ENCODE data around the gene ZNF608.

Gene ZNF608

GRCh38 chr5:124730381-124730780 lies 16.1 kb downstream of the ZNF608 start:
- Histone ChIP-seq H3K9ac (ENCODE audit: low read length) (no peak overlapping the region), H3K36me3 (ENCODE audit: control insufficient read depth, insufficient read depth, low read length) (no peaks in the 10 kb centered on the region), H3K4me1 (ENCODE audit: control insufficient read depth, insufficient read depth, low read length) (peaks cover 9% of the 10 kb centered on the region), H3K27ac (ENCODE audit: low read depth, low read length) (no peak overlapping the region), H3K4me3 (ENCODE audit: low read length) (no peak overlapping the region), H3K27me3 (ENCODE audit: control insufficient read depth, insufficient read depth, low read length) (no peaks in the 10 kb centered on the region)

- Histone ChIP-seq H3K27ac (ENCODE audit: low read depth, low read length) (no peak overlapping the region), H3K4me3 (ENCODE audit: low read length) (no peak overlapping the region), H3K36me3 (ENCODE audit: control insufficient read depth, insufficient read depth, low read length) (no peaks in the 10 kb centered on the region), H3K9ac (ENCODE audit: low read length) (no peak overlapping the region), H3K4me1 (ENCODE audit: control insufficient read depth, insufficient read depth, low read length) (peaks cover 7% of the 10 kb centered on the region), H3K27me3 (ENCODE audit: control insufficient read depth, insufficient read depth, low read length) (no peaks in the 10 kb centered on the region)
Observed at GRCh38 chr5:124729720-124730359, 16.6 kb downstream of the ZNF608 start.

- peaks cover 5% of the 10 kb centered on the region for H3K4me1 ChIP-seq (ENCODE audit: control insufficient read depth, insufficient read depth, low read length)
- H3K27ac ChIP-seq (ENCODE audit: low read depth, low read length) = no peak overlapping the region
- no peak overlapping the region for H3K9ac ChIP-seq (ENCODE audit: low read length)
Observed at GRCh38 chr5:124728968-124729332, 17.5 kb downstream of the ZNF608 start.

GRCh38 chr5:124728331-124728967 lies 18.0 kb downstream of the ZNF608 start:
- H3K4me3 ChIP-seq (ENCODE audit: low read length) = no peak overlapping the region
- H3K9ac ChIP-seq (ENCODE audit: low read length) = no peak overlapping the region
- no peaks in the 10 kb centered on the region for H3K36me3 ChIP-seq (ENCODE audit: control insufficient read depth, insufficient read depth, low read length)
- H3K4me1 ChIP-seq (ENCODE audit: control insufficient read depth, insufficient read depth, low read length) = peaks cover 5% of the 10 kb centered on the region
- no peaks in the 10 kb centered on the region for H3K27me3 ChIP-seq (ENCODE audit: control insufficient read depth, insufficient read depth, low read length)
- no peak overlapping the region for H3K27ac ChIP-seq (ENCODE audit: low read depth, low read length)

More at GRCh38 chr5:124728968-124729332, 17.5 kb downstream of the ZNF608 start:
- Histone ChIP-seq H3K4me3 (ENCODE audit: low read length) (no peak overlapping the region), H3K36me3 (ENCODE audit: control insufficient read depth, insufficient read depth, low read length) (no peaks in the 10 kb centered on the region), H3K27me3 (ENCODE audit: control insufficient read depth, insufficient read depth, low read length) (no peaks in the 10 kb centered on the region)

- H3K4me1 ChIP-seq (ENCODE audit: control insufficient read depth, insufficient read depth, low read length) = peaks cover 5% of the 10 kb centered on the region
- no peak overlapping the region for H3K9ac ChIP-seq (ENCODE audit: low read length)
- H3K27me3 ChIP-seq (ENCODE audit: control insufficient read depth, insufficient read depth, low read length) = no peaks in the 10 kb centered on the region
- no peak overlapping the region for H3K27ac ChIP-seq (ENCODE audit: low read depth, low read length)
- no peak overlapping the region for H3K4me3 ChIP-seq (ENCODE audit: low read length)
- no peaks in the 10 kb centered on the region for H3K36me3 ChIP-seq (ENCODE audit: control insufficient read depth, insufficient read depth, low read length)
Observed at GRCh38 chr5:124726631-124727362, 19.6 kb downstream of the ZNF608 start.

GRCh38 chr5:124725622-124726258 lies 20.7 kb downstream of the ZNF608 start:
- Histone ChIP-seq H3K4me3 (ENCODE audit: low read length) (no peak overlapping the region), H3K36me3 (ENCODE audit: control insufficient read depth, insufficient read depth, low read length) (no peaks in the 10 kb centered on the region), H3K27me3 (ENCODE audit: control insufficient read depth, insufficient read depth, low read length) (no peaks in the 10 kb centered on the region), H3K9ac (ENCODE audit: low read length) (no peak overlapping the region), H3K27ac (ENCODE audit: low read depth, low read length) (no peak overlapping the region), H3K4me1 (ENCODE audit: control insufficient read depth, insufficient read depth, low read length) (peaks cover 5% of the 10 kb centered on the region)

- H3K9ac ChIP-seq (ENCODE audit: low read length) = no peak overlapping the region
- no peak overlapping the region for H3K27ac ChIP-seq (ENCODE audit: low read depth, low read length)
- no peaks in the 10 kb centered on the region for H3K36me3 ChIP-seq (ENCODE audit: control insufficient read depth, insufficient read depth, low read length)
- H3K4me1 ChIP-seq (ENCODE audit: control insufficient read depth, insufficient read depth, low read length) = peaks cover 1% of the 10 kb centered on the region
- H3K27me3 ChIP-seq (ENCODE audit: control insufficient read depth, insufficient read depth, low read length) = no peaks in the 10 kb centered on the region
- H3K4me3 ChIP-seq (ENCODE audit: low read length) = no peak overlapping the region
Observed at GRCh38 chr5:124725040-124725434, 21.4 kb downstream of the ZNF608 start.

GRCh38 chr5:124724357-124725039 lies 21.9 kb downstream of the ZNF608 start:
- H3K4me3 ChIP-seq (ENCODE audit: low read length) = no peak overlapping the region
- no peaks in the 10 kb centered on the region for H3K27me3 ChIP-seq (ENCODE audit: control insufficient read depth, insufficient read depth, low read length)
- no peaks in the 10 kb centered on the region for H3K36me3 ChIP-seq (ENCODE audit: control insufficient read depth, insufficient read depth, low read length)
- no peak overlapping the region for H3K27ac ChIP-seq (ENCODE audit: low read depth, low read length)
- H3K9ac ChIP-seq (ENCODE audit: low read length) = no peak overlapping the region
- no peaks in the 10 kb centered on the region for H3K4me1 ChIP-seq (ENCODE audit: control insufficient read depth, insufficient read depth, low read length)

- Histone ChIP-seq H3K27ac (ENCODE audit: low read depth, low read length) (no peak overlapping the region), H3K27me3 (ENCODE audit: control insufficient read depth, insufficient read depth, low read length) (no peaks in the 10 kb centered on the region), H3K4me3 (ENCODE audit: low read length) (no peak overlapping the region), H3K9ac (ENCODE audit: low read length) (no peak overlapping the region), H3K36me3 (ENCODE audit: control insufficient read depth, insufficient read depth, low read length) (no peaks in the 10 kb centered on the region), H3K4me1 (ENCODE audit: control insufficient read depth, insufficient read depth, low read length) (peaks cover 5% of the 10 kb centered on the region)
Observed at GRCh38 chr5:124721229-124721735, 25.2 kb downstream of the ZNF608 start.

- Histone ChIP-seq H3K36me3 (ENCODE audit: control insufficient read depth, insufficient read depth, low read length) (no peaks in the 10 kb centered on the region), H3K27ac (ENCODE audit: low read depth, low read length) (no peak overlapping the region), H3K9ac (ENCODE audit: low read length) (no peak overlapping the region), H3K4me3 (ENCODE audit: low read length) (no peak overlapping the region), H3K4me1 (ENCODE audit: control insufficient read depth, insufficient read depth, low read length) (peaks cover 5% of the 10 kb centered on the region), H3K27me3 (ENCODE audit: control insufficient read depth, insufficient read depth, low read length) (no peaks in the 10 kb centered on the region)
Observed at GRCh38 chr5:124720593-124720992, 25.8 kb downstream of the ZNF608 start.

- Histone ChIP-seq H3K36me3 (ENCODE audit: control insufficient read depth, insufficient read depth, low read length) (no peaks in the 10 kb centered on the region), H3K4me1 (ENCODE audit: control insufficient read depth, insufficient read depth, low read length) (peaks cover 5% of the 10 kb centered on the region), H3K27me3 (ENCODE audit: control insufficient read depth, insufficient read depth, low read length) (no peaks in the 10 kb centered on the region), H3K9ac (ENCODE audit: low read length) (no peak overlapping the region), H3K27ac (ENCODE audit: low read depth, low read length) (no peak overlapping the region), H3K4me3 (ENCODE audit: low read length) (no peak overlapping the region)
Observed at GRCh38 chr5:124719113-124719967, 27.1 kb downstream of the ZNF608 start.
